AG04449 (cell line): ENCODE data around the gene KRTAP2-3.

Experiments
- CTCF ChIA-PET: fragments of 350-600 bp; formaldehyde crosslinking; extraction: SDS; loops from one replicate; lab custom pipeline; 2021; ENCODE audit warnings: antibody characterized with exemption; lab: Yijun Ruan, JAX
- POLR2A ChIA-PET: fragments of 400-600, 350-600 bp; formaldehyde crosslinking; extraction: SDS; loops from one replicate; lab custom pipeline; 2020; ENCODE audit warnings: antibody characterized with exemption, inconsistent platforms; lab: Yijun Ruan, JAX
- DNase-seq: peaks from one replicate; pipeline ENCODE4 v3.0.0-alpha.2; 2010; ENCODE audit warnings: low read depth, low spot score
- H3K4me3 ChIP-seq: 2 replicates; pipeline ENCODE4 v1.5.1; 2011; ENCODE audit warnings: low read depth, mild to moderate bottlenecking, control low read depth, low read length
- CTCF ChIP-seq: IDR thresholded peaks from one replicate; pipeline ENCODE4 v1.5.1; 2011; ENCODE audit warnings: mild to moderate bottlenecking, moderate library complexity, low read length, control low read depth, inconsistent platforms; ENCODE audit not compliant: insufficient read depth; ENCODE audit errors: missing control alignments

Gene KRTAP2-3

GRCh38 chr17:41012326-41013120 lies 47.4 kb downstream of the KRTAP2-3 start:
- ChIA-PET POLR2A (no interaction called here), CTCF (interaction anchor here (1.2 kb wide), 1 partner anchor 8 kb away, joined by 5 read pairs; no protein-coding TSS in a partner anchor)
- no peak for DNase-seq
- H3K4me3 ChIP-seq = no peak overlapping the region
- no peak for TF ChIP-seq CTCF

GRCh38 chr17:41010441-41010840 lies 49.5 kb downstream of the KRTAP2-3 start:
- CTCF ChIA-PET = no interaction called here
- DNase-seq = no peak
- no peak for TF ChIP-seq CTCF
- H3K4me3 ChIP-seq = no peak overlapping the region
- POLR2A ChIA-PET = no interaction called here

DNA sequence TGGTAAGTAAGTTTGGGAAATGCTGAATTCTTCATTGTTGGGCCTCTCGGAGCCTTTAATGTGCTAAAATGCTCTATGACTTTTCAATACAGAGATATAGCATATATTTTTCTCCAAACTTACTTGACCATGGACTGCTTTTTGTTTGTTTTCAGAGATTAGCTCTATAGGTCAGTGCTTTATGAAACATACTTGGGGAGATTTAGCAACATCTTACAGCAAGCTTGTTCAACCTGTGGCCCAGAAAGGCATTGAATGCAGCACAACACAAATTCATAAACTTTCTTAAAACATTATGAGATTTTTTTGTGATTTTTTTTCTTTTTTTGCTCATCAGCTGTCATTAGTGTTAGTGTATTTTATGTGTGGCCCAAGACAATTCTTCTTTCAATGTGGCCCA lies 50.0 kb downstream of the KRTAP2-3 start:
- DNase-seq = no peak
- no peak for TF ChIP-seq CTCF
- POLR2A ChIA-PET = no interaction called here
- H3K4me3 ChIP-seq = no peak overlapping the region
- CTCF ChIA-PET = interaction anchor here (0.8 kb wide), 1 partner anchor 11 kb away, joined by 3 read pairs; no protein-coding TSS in a partner anchor

DNA sequence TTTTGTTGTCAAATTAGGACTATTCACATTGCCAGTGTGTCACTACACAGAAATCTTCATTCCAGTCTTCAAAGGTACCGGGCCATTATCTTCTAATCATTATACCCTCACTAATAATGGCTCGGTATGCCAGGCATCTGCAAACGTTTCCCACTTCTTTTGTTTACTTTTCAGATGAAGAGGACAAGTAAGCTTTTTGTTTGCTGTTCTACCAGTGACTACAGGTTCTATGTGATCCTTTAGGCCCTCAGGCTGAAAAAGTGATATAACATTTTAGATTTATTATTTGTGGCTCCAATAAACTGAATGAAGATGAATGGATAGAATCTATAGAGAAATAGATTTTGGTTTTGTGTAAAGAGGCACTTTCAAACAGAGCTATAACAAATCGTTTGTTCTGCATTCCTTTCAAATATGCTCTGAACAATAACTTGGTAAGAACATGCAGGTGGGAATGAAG lies 50.6 kb downstream of the KRTAP2-3 start:
- no peak for TF ChIP-seq CTCF
- POLR2A ChIA-PET = no interaction called here
- CTCF ChIA-PET = interaction anchor here (0.8 kb wide), 1 partner anchor 11 kb away, joined by 3 read pairs; no protein-coding TSS in a partner anchor
- H3K4me3 ChIP-seq = no peak overlapping the region
- no peak for DNase-seq
